ENCODE data around the gene SURF1.
A peak's percentile ranks its signal among the peaks of the same experiment; 100 is the strongest.

Gene SURF1

GRCh38 chr9:133375116-133375723 lies 18.9 kb upstream of the SURF1 start:
- H3K9me3 ChIP-seq (ENCODE audit: control insufficient read depth, low read length), result no peaks in the 10 kb centered on the region
- no peaks in the 10 kb centered on the region for H3K4me1 ChIP-seq (ENCODE audit: control insufficient read depth, insufficient read depth, low read length)
- H3K4me3 ChIP-seq (ENCODE audit: insufficient read depth, low read depth, low read length), result peak overlapping the region; percentile 83
- H3K27ac ChIP-seq (ENCODE audit: insufficient read depth, low read depth, low read length, poor library complexity, severe bottlenecking), result peak overlapping the region; percentile 74
- 1% methylated on average over 39 of the region's 39 CpGs for WGBS, 2 experiments
- no peaks in the 10 kb centered on the region for H3K27me3 ChIP-seq (ENCODE audit: control insufficient read depth, insufficient read depth, low read length, poor library complexity, severe bottlenecking)
- no peaks in the 10 kb centered on the region for H3K36me3 ChIP-seq (ENCODE audit: control insufficient read depth, insufficient read depth, low read length)

- Histone ChIP-seq H3K36me3 (ENCODE audit: control insufficient read depth, insufficient read depth, low read length) (no peaks in the 10 kb centered on the region), H3K27ac (ENCODE audit: insufficient read depth, low read depth, low read length, poor library complexity, severe bottlenecking) (no peak overlapping the region), H3K4me1 (ENCODE audit: control insufficient read depth, insufficient read depth, low read length) (no peaks in the 10 kb centered on the region), H3K27me3 (ENCODE audit: control insufficient read depth, insufficient read depth, low read length, poor library complexity, severe bottlenecking) (no peaks in the 10 kb centered on the region), H3K4me3 (ENCODE audit: insufficient read depth, low read depth, low read length) (peak overlapping the region; percentile 83), H3K9me3 (ENCODE audit: control insufficient read depth, low read length) (no peaks in the 10 kb centered on the region)
- WGBS, 2 experiments, result 38 to 44% methylated on average over 12 of the region's 12 CpGs
Measured at GRCh38 chr9:133374612-133375115, 18.4 kb upstream of the SURF1 start.

GRCh38 chr9:133372144-133372543 lies 15.9 kb upstream of the SURF1 start:
- H3K4me3 ChIP-seq (ENCODE audit: insufficient read depth, low read depth, low read length), result no peak overlapping the region
- WGBS, 2 experiments, result 93 to 94% methylated on average over 7 of the region's 7 CpGs
- no peaks in the 10 kb centered on the region for H3K4me1 ChIP-seq (ENCODE audit: control insufficient read depth, insufficient read depth, low read length)
- no peaks in the 10 kb centered on the region for H3K27me3 ChIP-seq (ENCODE audit: control insufficient read depth, insufficient read depth, low read length, poor library complexity, severe bottlenecking)
- no peak overlapping the region for H3K27ac ChIP-seq (ENCODE audit: insufficient read depth, low read depth, low read length, poor library complexity, severe bottlenecking)
- H3K9me3 ChIP-seq (ENCODE audit: control insufficient read depth, low read length), result no peaks in the 10 kb centered on the region
- peaks cover 7% of the 10 kb centered on the region for H3K36me3 ChIP-seq (ENCODE audit: control insufficient read depth, insufficient read depth, low read length)

- H3K4me3 ChIP-seq (ENCODE audit: insufficient read depth, low read depth, low read length), result no peak overlapping the region
- no peaks in the 10 kb centered on the region for H3K9me3 ChIP-seq (ENCODE audit: control insufficient read depth, low read length)
- no peaks in the 10 kb centered on the region for H3K27me3 ChIP-seq (ENCODE audit: control insufficient read depth, insufficient read depth, low read length, poor library complexity, severe bottlenecking)
- H3K4me1 ChIP-seq (ENCODE audit: control insufficient read depth, insufficient read depth, low read length), result no peaks in the 10 kb centered on the region
- 86 to 89% methylated on average over 12 of the region's 12 CpGs for WGBS, 2 experiments
- H3K36me3 ChIP-seq (ENCODE audit: control insufficient read depth, insufficient read depth, low read length), result peaks cover 15% of the 10 kb centered on the region
- no peak overlapping the region for H3K27ac ChIP-seq (ENCODE audit: insufficient read depth, low read depth, low read length, poor library complexity, severe bottlenecking)
Measured at GRCh38 chr9:133371261-133371711, 15.0 kb upstream of the SURF1 start.

- no peaks in the 10 kb centered on the region for H3K9me3 ChIP-seq (ENCODE audit: control insufficient read depth, low read length)
- H3K4me3 ChIP-seq (ENCODE audit: insufficient read depth, low read depth, low read length), result no peak overlapping the region
- H3K36me3 ChIP-seq (ENCODE audit: control insufficient read depth, insufficient read depth, low read length), result peaks cover 20% of the 10 kb centered on the region
- no peaks in the 10 kb centered on the region for H3K4me1 ChIP-seq (ENCODE audit: control insufficient read depth, insufficient read depth, low read length)
- 94 to 95% methylated on average over 9 of the region's 9 CpGs for WGBS, 2 experiments
- no peaks in the 10 kb centered on the region for H3K27me3 ChIP-seq (ENCODE audit: control insufficient read depth, insufficient read depth, low read length, poor library complexity, severe bottlenecking)
- no peak overlapping the region for H3K27ac ChIP-seq (ENCODE audit: insufficient read depth, low read depth, low read length, poor library complexity, severe bottlenecking)
Measured at GRCh38 chr9:133370685-133371084, 14.4 kb upstream of the SURF1 start.

- Histone ChIP-seq H3K36me3 (ENCODE audit: control insufficient read depth, insufficient read depth, low read length) (peaks cover 24% of the 10 kb centered on the region), H3K27ac (ENCODE audit: insufficient read depth, low read depth, low read length, poor library complexity, severe bottlenecking) (no peak overlapping the region), H3K27me3 (ENCODE audit: control insufficient read depth, insufficient read depth, low read length, poor library complexity, severe bottlenecking) (no peaks in the 10 kb centered on the region), H3K4me1 (ENCODE audit: control insufficient read depth, insufficient read depth, low read length) (no peaks in the 10 kb centered on the region), H3K9me3 (ENCODE audit: control insufficient read depth, low read length) (no peaks in the 10 kb centered on the region), H3K4me3 (ENCODE audit: insufficient read depth, low read depth, low read length) (no peak overlapping the region)
- 95 to 96% methylated on average over 7 of the region's 7 CpGs for WGBS, 2 experiments
Measured at GRCh38 chr9:133369933-133370332, 13.6 kb upstream of the SURF1 start.

GRCh38 chr9:133369422-133369821 lies 13.1 kb upstream of the SURF1 start:
- H3K4me1 ChIP-seq (ENCODE audit: control insufficient read depth, insufficient read depth, low read length), result no peaks in the 10 kb centered on the region
- H3K4me3 ChIP-seq (ENCODE audit: insufficient read depth, low read depth, low read length), result no peak overlapping the region
- no peaks in the 10 kb centered on the region for H3K9me3 ChIP-seq (ENCODE audit: control insufficient read depth, low read length)
- WGBS, 2 experiments, result 86 to 88% methylated on average over 6 of the region's 6 CpGs
- H3K27ac ChIP-seq (ENCODE audit: insufficient read depth, low read depth, low read length, poor library complexity, severe bottlenecking), result no peak overlapping the region
- no peaks in the 10 kb centered on the region for H3K27me3 ChIP-seq (ENCODE audit: control insufficient read depth, insufficient read depth, low read length, poor library complexity, severe bottlenecking)
- peaks cover 24% of the 10 kb centered on the region for H3K36me3 ChIP-seq (ENCODE audit: control insufficient read depth, insufficient read depth, low read length)

GRCh38 chr9:133368249-133368881 lies 12.1 kb upstream of the SURF1 start:
- 95 to 97% methylated on average over 18 of the region's 18 CpGs for WGBS, 2 experiments
- Histone ChIP-seq H3K36me3 (ENCODE audit: control insufficient read depth, insufficient read depth, low read length) (peaks cover 26% of the 10 kb centered on the region), H3K9me3 (ENCODE audit: control insufficient read depth, low read length) (no peaks in the 10 kb centered on the region), H3K27me3 (ENCODE audit: control insufficient read depth, insufficient read depth, low read length, poor library complexity, severe bottlenecking) (no peaks in the 10 kb centered on the region), H3K4me1 (ENCODE audit: control insufficient read depth, insufficient read depth, low read length) (no peaks in the 10 kb centered on the region), H3K27ac (ENCODE audit: insufficient read depth, low read depth, low read length, poor library complexity, severe bottlenecking) (no peak overlapping the region), H3K4me3 (ENCODE audit: insufficient read depth, low read depth, low read length) (no peak overlapping the region)

GRCh38 chr9:133367778-133368177 lies 11.5 kb upstream of the SURF1 start:
- H3K27me3 ChIP-seq (ENCODE audit: control insufficient read depth, insufficient read depth, low read length, poor library complexity, severe bottlenecking), result no peaks in the 10 kb centered on the region
- H3K4me1 ChIP-seq (ENCODE audit: control insufficient read depth, insufficient read depth, low read length), result no peaks in the 10 kb centered on the region
- H3K9me3 ChIP-seq (ENCODE audit: control insufficient read depth, low read length), result no peaks in the 10 kb centered on the region
- no peak overlapping the region for H3K27ac ChIP-seq (ENCODE audit: insufficient read depth, low read depth, low read length, poor library complexity, severe bottlenecking)
- WGBS, 2 experiments, result 91 to 94% methylated on average over 10 of the region's 10 CpGs
- H3K36me3 ChIP-seq (ENCODE audit: control insufficient read depth, insufficient read depth, low read length), result peaks cover 28% of the 10 kb centered on the region
- H3K4me3 ChIP-seq (ENCODE audit: insufficient read depth, low read depth, low read length), result no peak overlapping the region

- WGBS, 2 experiments, result 94 to 96% methylated on average over 22 of the region's 22 CpGs
- Histone ChIP-seq H3K27ac (ENCODE audit: insufficient read depth, low read depth, low read length, poor library complexity, severe bottlenecking) (no peak overlapping the region), H3K9me3 (ENCODE audit: control insufficient read depth, low read length) (no peaks in the 10 kb centered on the region), H3K4me3 (ENCODE audit: insufficient read depth, low read depth, low read length) (no peak overlapping the region), H3K4me1 (ENCODE audit: control insufficient read depth, insufficient read depth, low read length) (no peaks in the 10 kb centered on the region), H3K27me3 (ENCODE audit: control insufficient read depth, insufficient read depth, low read length, poor library complexity, severe bottlenecking) (no peaks in the 10 kb centered on the region), H3K36me3 (ENCODE audit: control insufficient read depth, insufficient read depth, low read length) (peaks cover 32% of the 10 kb centered on the region)
Measured at GRCh38 chr9:133367221-133367620, 10.9 kb upstream of the SURF1 start.

Data from ectodermal cell (in vitro differentiated cells).